A172 (cell line): ENCODE results near the gene KRTAP20-2. TPM values are rescaled to one million over a fixed set of nuclear protein-coding genes. Genes with fewer than 3 reads are reported as not detected.

ENCODE experiments used
- DNase-seq: peaks from one replicate; pipeline ENCODE4 v3.0.0-alpha.2; 2015; ENCODE audit warnings: low spot score
- total RNA-seq: library from RNA; depleted of rRNA; stranded (reverse); fragments of >200 nt; shearing (Covaris generic); gene quantifications from 2 replicates; pipeline ENCODE4 v1.2.3, GENCODE V29; 2014; rRNA removed

Gene KRTAP20-2
- total RNA-seq, 1 experiment from 2014 or later: not detected

DNA sequence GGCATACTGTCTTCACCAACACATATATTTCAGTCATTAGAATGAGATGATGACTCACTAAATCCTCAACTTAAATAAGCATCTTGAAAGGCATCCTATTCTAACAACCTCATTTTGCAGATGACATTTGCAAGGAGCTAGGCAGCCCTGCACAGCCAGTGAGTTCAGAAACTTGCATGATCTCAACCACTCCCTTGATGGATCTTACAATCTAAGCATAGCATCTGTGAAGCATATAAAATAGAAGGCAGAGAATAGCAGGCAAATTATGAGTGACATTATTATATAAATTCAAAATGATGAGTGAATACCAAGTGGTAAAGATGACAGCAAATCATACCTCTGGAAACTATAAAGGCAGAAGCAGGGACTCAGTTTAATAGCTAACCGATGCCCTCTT lies 39.3 kb downstream of the KRTAP20-2 start:
- no peak for DNase-seq

DNA sequence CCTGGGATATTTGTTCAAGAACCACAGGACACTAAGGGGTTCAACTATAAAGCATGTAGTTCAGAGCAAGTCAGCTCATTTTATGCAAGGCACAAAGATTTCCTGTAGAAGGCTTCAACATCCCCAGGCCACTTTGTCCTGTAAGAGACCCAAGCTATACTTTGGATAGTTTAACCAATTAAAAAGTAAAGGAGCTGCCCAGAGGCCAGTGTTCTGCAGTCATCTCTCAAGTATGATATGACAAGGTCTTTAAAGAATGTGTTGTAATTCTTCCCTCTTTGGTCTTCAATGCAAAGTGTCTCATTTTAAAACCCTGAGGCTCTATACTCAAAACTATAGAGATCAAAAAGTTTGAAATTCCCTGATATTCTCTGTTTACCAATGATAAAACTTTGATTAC lies 41.7 kb downstream of the KRTAP20-2 start:
- no peak for DNase-seq

DNA sequence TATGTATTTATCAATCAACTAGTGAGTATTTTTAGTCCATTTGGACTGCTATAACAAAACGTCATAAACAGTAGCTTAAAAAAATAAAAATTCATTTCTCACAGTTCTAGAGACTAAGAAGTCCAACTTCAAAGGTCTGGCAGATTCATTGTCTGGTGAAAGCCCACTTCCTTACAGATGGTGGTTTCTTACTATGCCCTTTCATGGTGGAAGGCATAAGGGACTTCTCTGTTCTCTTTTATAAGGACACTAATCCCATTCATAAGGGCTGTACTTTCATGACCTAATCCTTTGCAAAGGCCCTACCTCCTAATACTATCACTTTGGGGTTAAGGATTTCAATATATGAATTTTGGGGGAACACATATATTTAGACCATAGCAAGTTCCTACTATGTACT lies 45.6 kb downstream of the KRTAP20-2 start:
- DNase-seq: no peak

DNA sequence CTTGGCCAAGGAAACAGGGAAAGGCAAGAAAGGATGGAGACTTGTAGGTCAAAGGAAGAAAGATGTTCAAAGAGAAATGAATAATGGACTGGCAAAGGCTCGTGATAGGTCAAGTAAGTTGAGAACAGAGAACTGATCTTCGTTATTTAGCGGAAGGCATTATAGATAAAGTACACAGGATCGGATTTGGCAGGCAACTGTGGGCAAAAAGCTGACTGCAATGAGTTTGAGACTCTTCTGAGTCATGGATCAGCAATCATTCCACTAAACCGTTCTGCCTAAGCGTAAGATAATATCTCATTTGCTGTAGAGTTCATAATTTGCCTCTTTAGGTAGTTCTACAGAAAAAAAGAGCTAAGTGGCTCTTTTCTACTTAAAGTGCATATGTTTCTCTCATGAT lies 49.5 kb downstream of the KRTAP20-2 start:
- DNase-seq: no peak

Other genes starting within 250 kb of the KRTAP20-2 start
- gene KRTAP13-1, start 239.2 kb upstream of the KRTAP20-2 start, total RNA-seq: not detected in 2 replicates
- gene KRTAP13-3, start 209.3 kb upstream of the KRTAP20-2 start, total RNA-seq: not detected in 2 replicates
- gene KRTAP13-4, start 205.0 kb upstream of the KRTAP20-2 start, total RNA-seq: not detected in 2 replicates
- gene KRTAP15-1, start 194.9 kb upstream of the KRTAP20-2 start, total RNA-seq: not detected in 2 replicates
- not detected in 2 replicates for gene KRTAP19-1, start 154.8 kb upstream of the KRTAP20-2 start, total RNA-seq
- gene KRTAP19-2, start 147.8 kb upstream of the KRTAP20-2 start, total RNA-seq: not detected in 2 replicates
- not detected in 2 replicates for gene KRTAP19-3, start 143.2 kb upstream of the KRTAP20-2 start, total RNA-seq
- gene KRTAP19-4, start 138.0 kb upstream of the KRTAP20-2 start, total RNA-seq: not detected in 2 replicates
- not detected in 2 replicates for gene KRTAP19-5, start 133.1 kb upstream of the KRTAP20-2 start, total RNA-seq
- not detected in 2 replicates for gene KRTAP19-6, start 93.3 kb upstream of the KRTAP20-2 start, total RNA-seq
- gene KRTAP19-7, start 73.9 kb upstream of the KRTAP20-2 start, total RNA-seq: not detected in 2 replicates
- not detected in 2 replicates for gene KRTAP22-2, start 44.8 kb upstream of the KRTAP20-2 start, total RNA-seq
- gene KRTAP6-3, start 42.8 kb upstream of the KRTAP20-2 start, total RNA-seq: not detected in 2 replicates
- gene KRTAP6-2, start 36.3 kb upstream of the KRTAP20-2 start, total RNA-seq: not detected in 2 replicates
- gene KRTAP22-1, start 34.1 kb upstream of the KRTAP20-2 start, total RNA-seq: not detected in 2 replicates
- not detected in 2 replicates for gene KRTAP6-1, start 21.3 kb upstream of the KRTAP20-2 start, total RNA-seq
- not detected in 2 replicates for gene KRTAP20-1, start 18.8 kb upstream of the KRTAP20-2 start, total RNA-seq
- gene KRTAP20-4, start 14.6 kb upstream of the KRTAP20-2 start, total RNA-seq: not detected in 2 replicates
- not detected in 2 replicates for gene KRTAP20-3, start 7.7 kb downstream of the KRTAP20-2 start, total RNA-seq
- not detected in 2 replicates for gene KRTAP21-3, start 83.6 kb downstream of the KRTAP20-2 start, total RNA-seq
- gene KRTAP21-2, start 112.1 kb downstream of the KRTAP20-2 start, total RNA-seq: not detected in 2 replicates
- gene KRTAP21-1, start 120.2 kb downstream of the KRTAP20-2 start, total RNA-seq: not detected in 2 replicates
- gene KRTAP8-1, start 178.1 kb downstream of the KRTAP20-2 start, total RNA-seq: not detected in 2 replicates
- not detected in 2 replicates for gene KRTAP7-1, start 194.6 kb downstream of the KRTAP20-2 start, total RNA-seq
- not detected in 2 replicates for gene KRTAP11-1, start 246.4 kb downstream of the KRTAP20-2 start, total RNA-seq